ENCODE data around the gene NPY4R.
"Not testable (repeated sequence)": the region's sequence is repeated elsewhere in the genome, so short reads cannot be mapped to it uniquely, and the experiment has no call there.

Gene NPY4R

GRCh38 chr10:46465765-46466164 is at the start of gene NPY4R:
Gene NPY4R (minus strand): TSS chr10:46465958. CDS start chr10:46462635, 3,323 bp downstream.
- not testable (repeated sequence) for H3K4me3 ChIP-seq (ENCODE audit: low read length); DNase-seq (ENCODE audit: low read depth)

GRCh38 chr10:46515366-46515765 is 49.6 kb upstream of the NPY4R start:
- TF ChIP-seq CTCF (conservative IDR thresholded peaks at IDR 0.05; ENCODE audit: low read length): no peak
- DNase-seq (ENCODE audit: low read depth): no peak
- no peak overlapping the region for H3K4me3 ChIP-seq (ENCODE audit: low read length)

GRCh38 chr10:46514899-46515298 is 49.1 kb upstream of the NPY4R start:
- no peak overlapping the region for H3K4me3 ChIP-seq (ENCODE audit: low read length)
- no peak for TF ChIP-seq CTCF (conservative IDR thresholded peaks at IDR 0.05; ENCODE audit: low read length)
- DNase-seq (ENCODE audit: low read depth): no peak

GRCh38 chr10:46514431-46514861 is 48.7 kb upstream of the NPY4R start:
- DNase-seq (ENCODE audit: low read depth): no peak
- no peak overlapping the region for H3K4me3 ChIP-seq (ENCODE audit: low read length)
- TF ChIP-seq CTCF (conservative IDR thresholded peaks at IDR 0.05; ENCODE audit: low read length): no peak

- not testable (repeated sequence) for H3K4me3 ChIP-seq (ENCODE audit: low read length); DNase-seq (ENCODE audit: low read depth)
These were observed 47.6 kb upstream of the NPY4R start for GRCh38 chr10:46513333-46513732.

- H3K4me3 ChIP-seq (ENCODE audit: low read length); DNase-seq (ENCODE audit: low read depth): not testable (repeated sequence)
These were observed 47.0 kb upstream of the NPY4R start for GRCh38 chr10:46512725-46513124.

GRCh38 chr10:46512002-46512401 is 46.2 kb upstream of the NPY4R start:
- not testable (repeated sequence) for DNase-seq (ENCODE audit: low read depth); H3K4me3 ChIP-seq (ENCODE audit: low read length)

GRCh38 chr10:46499990-46500389 is 34.2 kb upstream of the NPY4R start:
- not testable (repeated sequence) for DNase-seq (ENCODE audit: low read depth); H3K4me3 ChIP-seq (ENCODE audit: low read length)

- H3K4me3 ChIP-seq (ENCODE audit: low read length); DNase-seq (ENCODE audit: low read depth): not testable (repeated sequence)
These were observed 33.4 kb upstream of the NPY4R start for GRCh38 chr10:46498985-46499703.

GRCh38 chr10:46497878-46498277 is 32.1 kb upstream of the NPY4R start:
- H3K4me3 ChIP-seq (ENCODE audit: low read length); DNase-seq (ENCODE audit: low read depth): not testable (repeated sequence)

GRCh38 chr10:46497401-46497800 is 31.6 kb upstream of the NPY4R start:
- DNase-seq (ENCODE audit: low read depth); H3K4me3 ChIP-seq (ENCODE audit: low read length): not testable (repeated sequence)

GRCh38 chr10:46491364-46492114 is 25.8 kb upstream of the NPY4R start:
- H3K4me3 ChIP-seq (ENCODE audit: low read length); DNase-seq (ENCODE audit: low read depth): not testable (repeated sequence)

GRCh38 chr10:46490285-46490684 is 24.5 kb upstream of the NPY4R start:
- not testable (repeated sequence) for H3K4me3 ChIP-seq (ENCODE audit: low read length); DNase-seq (ENCODE audit: low read depth)

- DNase-seq (ENCODE audit: low read depth); H3K4me3 ChIP-seq (ENCODE audit: low read length): not testable (repeated sequence)
These were observed 20.7 kb upstream of the NPY4R start for GRCh38 chr10:46486459-46486858.

- not testable (repeated sequence) for H3K4me3 ChIP-seq (ENCODE audit: low read length); DNase-seq (ENCODE audit: low read depth)
These were observed 9.1 kb upstream of the NPY4R start for GRCh38 chr10:46474746-46475320.

- DNase-seq (ENCODE audit: low read depth); H3K4me3 ChIP-seq (ENCODE audit: low read length): not testable (repeated sequence)
These were observed 8.0 kb upstream of the NPY4R start for GRCh38 chr10:46473758-46474157.
